Aorta (tissue), 5 donors: Measurements from ENCODE around the gene CTTNBP2. TPM values are rescaled to one million over a fixed set of nuclear protein-coding genes. Genes with fewer than 3 reads are reported as not detected.
"Not testable (repeated sequence)": the region's sequence is repeated elsewhere in the genome, so short reads cannot be mapped to it uniquely, and the experiment has no call there.

Experiments used
- ATAC-seq: fragments of 200-7000 bp; cut with Tn5 transposase; one replicate; pipeline ENCODE4 v1.9.1; 2022; ENCODE audit warnings: moderate library complexity; ENCODE audit not compliant: low FRiP score
- DNase-seq, 2 donors: peaks; one replicate each; pipeline ENCODE4 v3.0.0-alpha.2; 2020
- H3K27ac ChIP-seq, 2 donors: one replicate each; pipeline ENCODE4 v1.5.1; 2013; ENCODE audit warnings: low read length in 2 of 2, mild to moderate bottlenecking in 2 of 2, moderate library complexity in 2 of 2, control low read depth in 1 of 2, inconsistent platforms in 1 of 2, low read depth in 1 of 2
- H3K27me3 ChIP-seq, 2 donors: one replicate each; pipeline ENCODE4 v1.6.1; 2013; ENCODE audit warnings: control low read depth in 1 of 2, low read length in 1 of 2, mild to moderate bottlenecking in 1 of 2, moderate library complexity in 1 of 2; ENCODE audit not compliant: insufficient read depth in 2 of 2, control insufficient read depth in 1 of 2
- H3K36me3 ChIP-seq, 2 donors: one replicate each; pipeline ENCODE4 v1.6.1; 2013; ENCODE audit warnings: control low read depth in 1 of 2, low read length in 1 of 2, mild to moderate bottlenecking in 1 of 2; ENCODE audit not compliant: insufficient read depth in 2 of 2, control insufficient read depth in 1 of 2
- H3K4me1 ChIP-seq, 2 donors: one replicate each; pipeline ENCODE4 v1.6.1; 2013; ENCODE audit warnings: low read length in 2 of 2, control low read depth in 1 of 2, mild to moderate bottlenecking in 1 of 2, moderate library complexity in 1 of 2; ENCODE audit not compliant: insufficient read depth in 2 of 2, control insufficient read depth in 1 of 2
- H3K4me3 ChIP-seq, 2 donors: one replicate each; pipeline ENCODE4 v1.5.1; 2013; ENCODE audit warnings: low read length in 2 of 2, control low read depth in 1 of 2, mild to moderate bottlenecking in 1 of 2
- H3K9me3 ChIP-seq: one replicate; pipeline ENCODE4 v1.6.1; 2013; ENCODE audit warnings: mild to moderate bottlenecking, low read length; ENCODE audit not compliant: control insufficient read depth
- WGBS, 2 donors: extraction: QIAGEN DNeasy Blood & Tissue Kit; methylation state at CpG; one replicate each; pipeline ENCODE4 v1.1.7; 2013; 5-methylcytosine and 5-hydroxymethylcytosine counted together
- intact Hi-C, 2 donors: fragments of 100-400 bp; cut with DNase I; formaldehyde crosslinking; loops; one replicate each; pipeline versions ENCODE4 v1.14.2 to v1.15.0; 2022
- polyA plus RNA-seq, 2 donors: library from polyadenylated mRNA; stranded (reverse); fragments of 200-250 nt; gene quantifications; one replicate each; pipeline ENCODE4 v1.2.3, GENCODE V29; 2013
- total RNA-seq, 2 donors: library from RNA; stranded (reverse); fragmentation: NEBNext Ultra II Directional; extraction: Animal tissue kit (Norgen Biotek cat#: 25700); gene quantifications; one replicate each; pipeline ENCODE4 v1.2.1, GENCODE V29; 2021
- donor health status: healthy with polysubstance abuse.
- donor health status: Bipolar disorder and iron deficiency.
- donor health status: DM: no; HTN: no; CAD: no.
- donor health status: DM: no; HTN: no; CAD: no.
- donor health status: DM: yes; HTN: yes; CAD: no.

The CTTNBP2 gene
- total and polyA plus RNA-seq, 4 donors: 1.2 to 29.6 (median 8.6) TPM

DNA sequence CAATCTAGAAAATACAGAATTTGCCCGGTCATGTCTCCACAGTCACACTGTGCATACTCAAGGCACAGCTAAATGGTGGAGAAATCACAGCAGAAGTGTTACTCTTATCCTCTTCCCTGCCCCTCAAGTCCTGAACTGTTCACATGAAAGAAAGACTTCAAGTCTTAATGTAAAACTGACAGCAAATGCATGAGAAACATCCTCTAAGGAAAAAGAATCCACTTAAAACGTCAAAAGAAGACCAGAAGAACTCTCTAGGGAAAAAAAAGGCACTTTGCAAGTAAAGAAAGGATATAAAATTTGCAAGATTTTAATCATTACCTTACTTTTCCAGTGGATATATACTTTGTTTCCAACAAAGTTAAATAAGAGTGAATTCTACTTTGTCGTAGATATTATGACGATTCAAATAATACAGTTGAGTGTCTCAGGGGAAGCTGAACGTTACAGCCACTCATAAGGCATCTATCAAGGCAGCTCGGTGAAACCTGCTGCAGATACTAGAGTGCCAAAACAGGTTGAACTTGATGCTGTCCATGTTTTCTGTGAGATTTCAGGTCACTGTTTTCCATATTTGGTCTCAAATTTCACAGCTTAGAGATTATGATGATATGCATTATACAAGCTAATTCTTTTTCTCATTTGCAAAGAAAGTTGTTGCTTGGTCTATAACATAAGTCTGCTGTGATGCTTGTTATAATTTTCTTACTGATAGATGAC is 155.0 kb downstream of the CTTNBP2 start:
- no peak overlapping the region for H3K27ac ChIP-seq
- H3K4me1 ChIP-seq: no peaks in the 10 kb centered on the region
- no peak for DNase-seq
- no peaks in the 10 kb centered on the region for H3K27me3 ChIP-seq
- WGBS, 2 donors: 68 to 71% methylated on average over 6 of the region's 6 CpGs
- intact Hi-C loops: loop anchor here (5.0 to 10.0 kb wide), 3 partner anchors 261 to 316 kb away; no protein-coding TSS in a partner anchor
- ATAC-seq: no peak
- H3K9me3 ChIP-seq: no peaks in the 10 kb centered on the region
- no peak overlapping the region for H3K4me3 ChIP-seq
- peaks cover 0 to 2% of the 10 kb centered on the region in 2 donors for H3K36me3 ChIP-seq

DNA sequence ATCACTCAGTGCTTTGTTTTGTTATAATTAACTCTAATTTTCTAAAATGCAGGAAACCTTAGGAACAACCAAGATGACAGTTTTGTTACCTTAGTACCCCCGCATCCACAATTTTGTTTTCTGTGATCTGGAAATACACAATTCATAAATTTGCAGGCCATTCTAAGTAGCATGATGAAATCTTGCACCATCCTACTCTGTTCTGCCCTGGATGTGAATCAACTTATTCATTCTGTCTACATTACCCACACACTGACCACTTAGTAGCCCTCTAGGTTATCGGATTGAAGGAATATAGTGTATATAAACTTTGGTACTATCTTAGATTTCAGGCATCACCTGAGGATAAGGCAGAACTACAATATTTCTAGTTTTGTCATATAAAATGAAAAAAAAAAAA is 155.9 kb downstream of the CTTNBP2 start:
- no peaks in the 10 kb centered on the region for H3K4me1 ChIP-seq
- ATAC-seq (no peak), DNase-seq (no peak)
- intact Hi-C loops: loop anchor here (5.0 to 10.0 kb wide), 3 partner anchors 260 to 315 kb away; no protein-coding TSS in a partner anchor
- H3K27ac ChIP-seq: no peak overlapping the region
- peaks cover 0 to 2% of the 10 kb centered on the region in 2 donors for H3K36me3 ChIP-seq
- 92 to 93% methylated on average over 2 of the region's 2 CpGs for WGBS, 2 donors
- H3K9me3 ChIP-seq: no peaks in the 10 kb centered on the region
- no peak overlapping the region for H3K4me3 ChIP-seq
- no peaks in the 10 kb centered on the region for H3K27me3 ChIP-seq

DNA sequence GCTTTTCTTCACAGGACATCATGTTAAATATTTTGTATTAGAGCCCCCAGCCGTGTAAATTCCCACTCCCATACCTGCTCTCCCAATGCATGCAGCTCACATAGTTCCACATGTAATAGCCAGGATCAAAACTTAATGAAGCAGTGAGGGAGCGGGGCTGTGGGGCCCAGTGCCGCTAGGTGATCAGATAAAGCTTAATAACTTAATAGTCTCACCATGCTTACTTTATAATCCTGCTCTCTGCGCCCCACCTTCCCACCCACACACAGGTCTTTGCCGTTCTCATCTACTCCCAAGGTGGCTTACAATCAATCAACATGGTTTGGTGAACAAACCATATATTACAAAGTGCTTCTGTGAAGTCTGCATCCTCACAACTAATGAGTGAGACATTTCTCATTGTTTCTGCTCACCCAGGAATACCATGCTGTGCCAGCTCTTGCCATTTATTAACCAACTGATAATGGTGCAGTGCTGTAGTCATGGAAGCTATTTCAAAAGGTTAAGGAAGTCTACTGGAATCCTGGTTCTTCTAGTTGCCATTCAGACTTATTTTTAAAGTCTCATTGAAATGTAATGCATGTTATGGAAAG is 156.4 kb downstream of the CTTNBP2 start:
- intact Hi-C loops: loop anchor here (5.0 to 10.0 kb wide), 3 partner anchors 260 to 315 kb away; no protein-coding TSS in a partner anchor
- WGBS, 2 donors: 72% methylated on average over 5 of the region's 5 CpGs
- Histone ChIP-seq H3K27ac (no peak overlapping the region), H3K4me3 (no peak overlapping the region), H3K27me3 (no peaks in the 10 kb centered on the region), H3K4me1 (no peaks in the 10 kb centered on the region), H3K9me3 (no peaks in the 10 kb centered on the region), H3K36me3 (peaks cover 0 to 2% of the 10 kb centered on the region in 2 donors)
- DNase-seq: no peak
- no peak for ATAC-seq

DNA sequence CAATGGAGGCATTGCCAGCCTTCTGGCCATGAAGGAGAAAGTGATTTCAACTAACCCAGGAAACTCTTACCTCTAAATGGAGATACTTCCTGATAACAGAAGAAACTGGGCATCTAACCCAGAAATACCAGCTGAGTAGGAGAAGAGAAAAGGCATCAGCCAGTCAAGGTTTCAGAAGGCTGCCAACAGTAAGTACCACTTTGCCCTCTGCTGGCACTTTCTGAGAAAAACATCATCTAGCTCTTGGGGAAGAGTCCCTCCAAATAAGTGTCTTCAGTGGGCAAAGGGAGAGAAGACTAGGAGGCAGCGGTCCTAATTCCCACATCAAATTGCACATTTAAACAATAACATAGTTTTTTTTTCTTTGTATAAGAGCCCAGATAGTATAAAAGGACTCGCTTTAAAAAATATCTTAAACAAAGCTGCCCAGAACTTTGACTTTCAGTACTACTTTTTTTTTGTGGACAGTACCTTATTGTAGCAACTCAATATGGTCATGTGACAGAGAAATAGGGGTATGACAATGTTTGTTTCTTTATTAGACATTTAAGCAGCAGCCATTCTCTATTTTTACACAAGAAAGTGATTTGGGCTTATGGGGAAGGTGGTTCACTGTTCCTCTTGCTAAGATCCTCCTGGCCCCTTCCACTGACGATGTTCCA is 157.3 kb downstream of the CTTNBP2 start:
- H3K27me3 ChIP-seq: no peaks in the 10 kb centered on the region
- ATAC-seq (no peak), DNase-seq (no peak)
- intact Hi-C loops: loop anchor here (5.0 to 10.0 kb wide), 3 partner anchors 259 to 314 kb away; no protein-coding TSS in a partner anchor
- no peaks in the 10 kb centered on the region for H3K9me3 ChIP-seq
- 46 to 51% methylated on average over 3 of the region's 3 CpGs for WGBS, 2 donors
- no peak overlapping the region for H3K27ac ChIP-seq
- H3K36me3 ChIP-seq: peaks cover 0 to 2% of the 10 kb centered on the region in 2 donors
- no peaks in the 10 kb centered on the region for H3K4me1 ChIP-seq
- H3K4me3 ChIP-seq: no peak overlapping the region

DNA sequence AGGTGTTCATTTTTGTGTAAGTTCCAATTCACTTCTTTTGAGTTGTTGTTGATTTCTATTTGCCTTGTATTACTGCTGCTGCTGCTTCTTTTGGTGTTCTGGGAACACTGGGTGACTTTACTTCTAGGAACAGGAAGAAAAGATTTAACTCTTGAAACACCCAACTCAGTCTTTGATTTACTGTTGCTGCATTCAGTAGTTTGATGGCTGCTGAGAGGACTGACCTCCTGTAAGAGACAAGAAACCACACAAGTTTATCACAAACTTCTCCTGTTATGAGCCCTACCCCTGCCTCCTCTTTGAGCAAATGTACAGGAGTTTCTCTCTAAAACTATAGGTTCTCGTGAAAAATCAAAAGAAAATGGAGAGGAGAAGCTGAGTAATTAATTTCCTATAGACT is 161.7 kb downstream of the CTTNBP2 start:
- Histone ChIP-seq H3K36me3 (no peaks in the 10 kb centered on the region), H3K27me3 (no peaks in the 10 kb centered on the region), H3K27ac (no peak overlapping the region), H3K9me3 (no peaks in the 10 kb centered on the region), H3K4me1 (no peaks in the 10 kb centered on the region), H3K4me3 (no peak overlapping the region)
- 93 to 95% methylated on average over 1 of the region's 1 CpG for whole genome bisulfite sequencing, 2 donors
- ATAC-seq (no peak), DNase-seq (no peak)
- intact Hi-C loops: loop anchor here (5.0 to 10.0 kb wide), 2 partner anchors 257 to 309 kb away; no protein-coding TSS in a partner anchor

DNA sequence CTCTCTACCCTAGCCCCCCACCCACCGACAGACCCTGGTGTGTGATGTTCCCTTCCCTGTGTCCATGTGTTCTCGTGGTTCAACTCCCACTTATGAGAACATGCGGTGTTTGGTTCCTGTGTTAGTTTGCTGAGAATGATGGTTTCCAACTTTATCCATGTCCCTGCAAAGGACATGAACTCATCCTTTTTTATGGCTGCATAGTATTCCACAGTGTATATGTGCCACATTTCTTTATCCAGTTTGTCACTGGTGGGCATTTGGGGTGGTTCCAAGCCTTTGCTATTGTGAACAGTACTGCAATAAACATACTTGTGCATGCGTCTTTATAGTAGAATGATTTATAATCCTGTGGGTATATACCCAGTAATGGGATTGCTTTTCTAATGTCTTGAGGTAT is 165.1 kb downstream of the CTTNBP2 start:
- H3K9me3 ChIP-seq, H3K4me3 ChIP-seq, H3K27me3 ChIP-seq, DNase-seq, H3K36me3 ChIP-seq, intact Hi-C loops, H3K27ac ChIP-seq, ATAC-seq, H3K4me1 ChIP-seq: not testable (repeated sequence)
- WGBS, 2 donors: 94 to 97% methylated on average over 4 of the region's 4 CpGs

DNA sequence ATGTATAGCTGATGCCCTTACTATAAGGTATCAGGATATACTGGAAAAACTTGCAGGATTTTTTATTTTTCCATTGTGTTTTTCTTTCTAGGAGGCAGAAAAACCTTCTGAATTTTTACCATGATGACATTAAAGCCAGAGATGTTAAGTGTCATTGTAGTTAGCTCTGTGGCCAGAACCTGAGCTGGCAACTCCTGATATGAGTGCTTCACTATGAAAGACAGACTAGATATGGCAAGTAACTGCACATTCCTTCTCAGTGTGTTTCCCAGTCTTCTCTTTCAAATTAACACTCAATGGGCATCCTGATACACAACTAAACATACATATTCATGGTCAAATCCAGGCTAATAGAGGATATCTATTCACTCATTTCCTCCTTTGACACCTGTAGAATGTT is 166.2 kb downstream of the CTTNBP2 start:
- no peaks in the 10 kb centered on the region for H3K9me3 ChIP-seq
- no peak for DNase-seq
- H3K27me3 ChIP-seq: no peaks in the 10 kb centered on the region
- intact Hi-C loops: no loop called here
- no peak overlapping the region for H3K4me3 ChIP-seq
- no peaks in the 10 kb centered on the region for H3K4me1 ChIP-seq
- H3K27ac ChIP-seq: no peak overlapping the region
- ATAC-seq: no peak
- H3K36me3 ChIP-seq: no peaks in the 10 kb centered on the region

DNA sequence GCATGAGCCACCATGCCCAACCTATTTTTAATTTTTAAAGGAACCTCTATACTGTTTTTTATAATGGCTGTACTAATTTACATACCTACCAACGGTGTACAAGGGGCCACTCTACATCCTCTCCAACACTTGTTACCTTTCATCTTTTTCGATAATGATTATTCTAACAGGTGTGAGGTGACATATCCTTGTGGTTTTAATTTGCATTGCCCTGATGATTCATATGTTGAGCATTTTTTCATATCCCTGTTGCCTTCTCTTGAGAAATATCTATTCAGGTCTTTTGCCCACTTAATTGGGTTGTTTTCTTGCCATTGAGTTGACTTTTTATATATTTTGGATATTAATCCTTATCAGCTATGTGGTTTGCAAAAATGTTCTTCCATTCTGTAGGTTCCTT is 167.0 kb downstream of the CTTNBP2 start:
- intact Hi-C loops: no loop called here
- Histone ChIP-seq H3K4me1 (no peaks in the 10 kb centered on the region), H3K27ac (no peak overlapping the region), H3K27me3 (no peaks in the 10 kb centered on the region), H3K36me3 (no peaks in the 10 kb centered on the region), H3K4me3 (no peak overlapping the region), H3K9me3 (no peaks in the 10 kb centered on the region)
- no peak for DNase-seq
- 87 to 97% methylated on average over 2 of the region's 2 CpGs for WGBS, 2 donors
- ATAC-seq: no peak
